Ovary (tissue), 9 donors: ENCODE results near the gene CLBA1. TPM values are rescaled to one million over a fixed set of nuclear protein-coding genes. Genes with fewer than 3 reads are reported as not detected.
A peak's percentile ranks its signal among the peaks of the same experiment; 100 is the strongest.
"Not testable (repeated sequence)": the region's sequence is repeated elsewhere in the genome, so short reads cannot be mapped to it uniquely, and the experiment has no call there.

Experiments
- DNase-seq, 5 donors: peaks; one replicate each; pipeline ENCODE4 v3.0.0-alpha.2; 2019 to 2020
- H3K27ac ChIP-seq, 2 donors: fragments of 200-600 bp; one replicate each; pipeline versions ENCODE4 v1.5.1 to v1.8.0; 2019 to 2022
- H3K27me3 ChIP-seq: fragments of 200-600 bp; one replicate; pipeline ENCODE4 v1.8.0; 2022
- H3K36me3 ChIP-seq: fragments of 200-600 bp; sonication (generic); one replicate; pipeline ENCODE4 v1.5.1; 2019
- H3K4me1 ChIP-seq: one replicate; pipeline ENCODE4 v1.8.1; 2013; ENCODE audit warnings: mild to moderate bottlenecking, moderate library complexity; ENCODE audit not compliant: insufficient read depth
- H3K4me3 ChIP-seq: fragments of 200-600 bp; sonication (generic); one replicate; pipeline ENCODE4 v1.5.1; 2017
- H3K9me3 ChIP-seq, 2 donors: fragments of 200-600 bp in 1 of 2; sonication (generic) in 1 of 2; one replicate each; pipeline versions ENCODE4 v1.5.1 to v1.8.1; 2013 to 2019; ENCODE audit warnings: mild to moderate bottlenecking in 1 of 2, moderate library complexity in 1 of 2
- CTCF ChIP-seq, 3 donors: fragments of 450-650 bp in 2 of 3; fragments of 200-600 bp in 1 of 3; IDR thresholded peaks; one replicate each; pipeline versions ENCODE4 v1.5.1 to v1.8.0; 2016 to 2022; ENCODE audit warnings: antibody characterized with exemption in 3 of 3, mild to moderate bottlenecking in 1 of 3
- EP300 ChIP-seq: sonication (generic); formaldehyde crosslinking; IDR thresholded peaks from one replicate; pipeline ENCODE4 v1.6.1; 2017; ENCODE audit warnings: antibody characterized with exemption
- POLR2A ChIP-seq: fragments of 450-650 bp; IDR thresholded peaks from one replicate; pipeline ENCODE4 v1.6.1; 2017; ENCODE audit warnings: antibody characterized with exemption, mild to moderate bottlenecking, moderate library complexity
- WGBS, 3 donors: extraction: QIAGEN DNeasy Blood & Tissue Kit in 1 of 3; methylation state at CpG; one replicate each; pipeline versions ENCODE4 v1.1.5 to v1.1.7; 2013 to 2017; 5-methylcytosine and 5-hydroxymethylcytosine counted together
- intact Hi-C, 4 donors: fragments of 100-400 bp; cut with DNase I; formaldehyde crosslinking; loops; one replicate each; pipeline versions ENCODE4 v1.11.0 to v1.15.1; 2022 to 2023
- polyA plus RNA-seq, 2 donors: library from polyadenylated mRNA; stranded (reverse); fragments of 200-250 nt in 1 of 2; fragments of 350-450 nt in 1 of 2; fragmentation: Illumina TruSeq in 1 of 2; extraction: RNeasy Lipid Tissue Mini Kit (QIAGEN cat#74804) in 1 of 2; gene quantifications; one replicate each; pipeline ENCODE4 v1.2.3, GENCODE V29; 2013 to 2014
- total RNA-seq, 7 donors: library from RNA; depleted of rRNA in 2 of 7; stranded (reverse); fragments of >200 nt in 2 of 7; fragmentation: NEBNext Ultra II Directional in 3 of 7; extraction: Animal tissue kit (Norgen Biotek cat#: 25700) in 3 of 7; gene quantifications; one replicate each; pipeline versions ENCODE4 v1.1.0 to v1.2.4, GENCODE V29; 2016 to 2023
- donor health status: DM: no; HTN: no; CAD: no; lungs with moderate emphysema.
- donor health status: DM: no; HTN: no; CAD: no.
- donor health status: Bipolar disorder and iron deficiency.
- donor health status: DM: yes; HTN: yes; CAD: no.
- donor health status: DM: no; HTN: no; CAD: no.
- donor health status: DM: yes; HTN: yes; CAD: no.

CLBA1 gene
- total and polyA plus RNA-seq, 9 donors: 3.5 to 15.7 (median 6.7) TPM

DNA sequence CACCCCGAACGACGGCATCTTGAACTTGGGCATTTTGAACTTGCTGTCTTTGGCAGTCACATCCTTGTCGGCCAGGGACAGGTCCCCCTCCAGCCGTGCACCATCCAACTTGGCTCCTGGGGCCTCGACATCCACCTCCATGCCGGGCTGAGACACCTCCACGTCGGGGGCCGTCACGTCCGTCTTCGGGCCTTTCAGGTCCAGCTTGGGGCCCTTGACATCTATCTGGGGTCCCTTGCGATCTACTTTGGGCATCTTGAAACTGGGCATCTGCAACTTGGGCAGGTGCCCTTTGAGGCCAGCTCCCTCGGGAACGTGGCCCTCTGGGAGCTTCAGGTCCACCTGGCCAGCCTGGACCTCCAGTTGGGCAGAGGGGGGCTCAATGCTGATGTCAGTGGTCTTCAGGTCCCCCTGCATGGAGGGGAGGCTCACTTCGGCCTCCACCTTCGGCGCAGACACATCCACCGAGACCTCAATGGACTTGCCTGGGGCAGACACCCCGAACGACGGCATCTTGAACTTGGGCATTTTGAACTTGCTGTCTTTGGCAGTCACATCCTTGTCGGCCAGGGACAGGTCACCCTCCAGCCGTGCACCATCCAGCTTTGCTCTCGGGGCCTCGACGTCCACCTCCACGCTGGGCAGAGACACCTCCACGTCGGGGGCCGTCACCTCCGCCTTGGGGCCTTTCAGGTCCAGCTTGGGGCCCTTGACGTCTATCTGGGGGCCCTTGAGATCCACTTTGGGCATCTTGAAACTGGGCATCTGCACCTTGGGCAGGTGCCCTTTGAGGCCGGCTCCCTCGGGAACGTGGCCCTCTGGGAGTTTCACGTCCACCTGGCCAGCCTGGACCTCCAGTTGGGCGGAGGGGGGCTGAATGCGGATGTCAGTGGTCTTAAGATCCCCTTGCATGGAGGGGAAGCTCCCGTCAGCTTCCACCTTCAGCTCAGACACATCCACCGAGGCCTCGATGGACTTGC is 39.3 kb upstream of the CLBA1 start:
- peak in 2 of 5 donors; percentile 7 to 19 for DNase-seq
- 86 to 92% (median 91%) methylated on average over 40 to 43 of the region's 43 CpGs for WGBS, 3 donors
- H3K4me1 ChIP-seq, H3K4me3 ChIP-seq, H3K36me3 ChIP-seq, H3K27ac ChIP-seq, intact Hi-C loops, H3K27me3 ChIP-seq, H3K9me3 ChIP-seq: not testable (repeated sequence)

DNA sequence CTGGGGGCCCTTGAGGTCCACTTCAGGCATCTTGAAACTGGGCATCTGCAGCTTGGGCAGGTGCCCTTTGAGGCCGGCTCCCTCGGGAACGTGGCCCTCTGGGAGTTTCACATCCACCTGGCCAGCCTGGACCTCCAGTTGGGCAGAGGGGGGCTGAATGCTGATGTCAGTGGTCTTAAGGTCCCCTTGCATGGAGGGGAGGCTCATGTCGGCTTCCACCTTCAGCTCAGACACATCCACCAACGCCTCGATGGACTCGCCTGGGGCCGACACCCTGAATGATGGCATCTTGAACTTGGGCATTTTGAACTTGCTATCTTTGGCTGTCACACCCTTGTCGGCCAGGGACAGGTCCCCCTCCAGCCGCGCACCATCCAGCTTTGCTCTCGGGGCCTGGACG is 38.4 kb upstream of the CLBA1 start:
- H3K27ac ChIP-seq, H3K4me3 ChIP-seq, H3K9me3 ChIP-seq, H3K4me1 ChIP-seq, intact Hi-C loops, H3K27me3 ChIP-seq, H3K36me3 ChIP-seq: not testable (repeated sequence)
- WGBS, 3 donors: 93 to 95% (median 94%) methylated on average over 13 of the region's 13 CpGs
- peak in 1 of 5 donors; percentile 3 for DNase-seq

- 92% methylated on average over 35 of the region's 35 CpGs for WGBS, 3 donors
Observed at GRCh38 chr14:104947881-104948735, 37.5 kb upstream of the CLBA1 start.

GRCh38 chr14:104948736-104949031 is 36.9 kb upstream of the CLBA1 start:
- peak in 1 of 5 donors; percentile 5 for DNase-seq
- Histone ChIP-seq H3K27me3 (no peaks in the 10 kb centered on the region), H3K9me3 (no peaks in the 10 kb centered on the region), H3K36me3 (no peaks in the 10 kb centered on the region), H3K27ac (no peak overlapping the region), H3K4me3 (no peak overlapping the region), H3K4me1 (no peaks in the 10 kb centered on the region)
- intact Hi-C loops: no loop called here
- no peak for TF ChIP-seq CTCF (IDR thresholded peaks at IDR 0.05)
- no peak for TF ChIP-seq EP300
- no peak for TF ChIP-seq POLR2A
- WGBS, 3 donors: 93 to 98% (median 93%) methylated on average over 7 to 11 of the region's 11 CpGs

More at GRCh38 chr14:104947881-104948735, 37.5 kb upstream of the CLBA1 start:
- H3K9me3 ChIP-seq, H3K36me3 ChIP-seq, H3K4me3 ChIP-seq, intact Hi-C loops, H3K27ac ChIP-seq, H3K4me1 ChIP-seq, H3K27me3 ChIP-seq: not testable (repeated sequence)
- DNase-seq: peak in 1 of 5 donors; percentile 14

- H3K9me3 ChIP-seq, H3K4me1 ChIP-seq, H3K36me3 ChIP-seq, H3K27me3 ChIP-seq, intact Hi-C loops, H3K27ac ChIP-seq, H3K4me3 ChIP-seq: not testable (repeated sequence)
- WGBS, 3 donors: 90 to 93% (median 92%) methylated on average over 24 of the region's 24 CpGs
- DNase-seq: peak in 1 of 5 donors; percentile 13
Observed at GRCh38 chr14:104949406-104949955, 36.1 kb upstream of the CLBA1 start.

DNA sequence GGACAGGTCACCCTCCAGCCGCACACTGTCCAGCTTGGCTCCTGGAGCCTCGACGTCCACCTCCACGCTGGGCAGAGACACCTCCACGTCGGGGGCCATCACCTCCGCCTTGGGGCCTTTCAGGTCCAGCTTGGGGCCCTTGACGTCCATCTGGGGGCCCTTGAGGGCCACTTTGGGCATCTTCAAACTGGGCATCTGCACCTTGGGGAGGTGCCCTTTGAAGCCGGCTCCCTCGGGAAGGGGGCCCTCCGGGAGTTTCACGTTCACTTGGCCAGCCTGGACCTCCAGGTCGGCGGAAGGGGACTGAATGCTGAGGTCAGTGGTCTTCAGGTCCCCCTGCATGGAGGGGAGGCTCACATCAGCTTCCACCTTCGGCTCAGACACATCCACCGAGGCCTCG is 35.6 kb upstream of the CLBA1 start:
- DNase-seq: peak in 1 of 5 donors; percentile 9
- Histone ChIP-seq H3K9me3 (no peaks in the 10 kb centered on the region), H3K27ac (no peak overlapping the region), H3K4me3 (no peak overlapping the region), H3K36me3 (no peaks in the 10 kb centered on the region), H3K27me3 (no peaks in the 10 kb centered on the region), H3K4me1 (no peaks in the 10 kb centered on the region)
- 87 to 95% (median 88%) methylated on average over 17 of the region's 17 CpGs for WGBS, 3 donors
- intact Hi-C loops: no loop called here
- TF ChIP-seq EP300 (no peak), POLR2A (no peak), CTCF (IDR thresholded peaks at IDR 0.05) (no peak)

GRCh38 chr14:104950701-104951100 is 34.9 kb upstream of the CLBA1 start:
- WGBS, 3 donors: 89 to 94% (median 91%) methylated on average over 15 of the region's 15 CpGs
- H3K36me3 ChIP-seq, H3K27me3 ChIP-seq, intact Hi-C loops, H3K9me3 ChIP-seq, H3K4me1 ChIP-seq, H3K27ac ChIP-seq, H3K4me3 ChIP-seq: not testable (repeated sequence)
- DNase-seq: peak in 1 of 5 donors; percentile 9

DNA sequence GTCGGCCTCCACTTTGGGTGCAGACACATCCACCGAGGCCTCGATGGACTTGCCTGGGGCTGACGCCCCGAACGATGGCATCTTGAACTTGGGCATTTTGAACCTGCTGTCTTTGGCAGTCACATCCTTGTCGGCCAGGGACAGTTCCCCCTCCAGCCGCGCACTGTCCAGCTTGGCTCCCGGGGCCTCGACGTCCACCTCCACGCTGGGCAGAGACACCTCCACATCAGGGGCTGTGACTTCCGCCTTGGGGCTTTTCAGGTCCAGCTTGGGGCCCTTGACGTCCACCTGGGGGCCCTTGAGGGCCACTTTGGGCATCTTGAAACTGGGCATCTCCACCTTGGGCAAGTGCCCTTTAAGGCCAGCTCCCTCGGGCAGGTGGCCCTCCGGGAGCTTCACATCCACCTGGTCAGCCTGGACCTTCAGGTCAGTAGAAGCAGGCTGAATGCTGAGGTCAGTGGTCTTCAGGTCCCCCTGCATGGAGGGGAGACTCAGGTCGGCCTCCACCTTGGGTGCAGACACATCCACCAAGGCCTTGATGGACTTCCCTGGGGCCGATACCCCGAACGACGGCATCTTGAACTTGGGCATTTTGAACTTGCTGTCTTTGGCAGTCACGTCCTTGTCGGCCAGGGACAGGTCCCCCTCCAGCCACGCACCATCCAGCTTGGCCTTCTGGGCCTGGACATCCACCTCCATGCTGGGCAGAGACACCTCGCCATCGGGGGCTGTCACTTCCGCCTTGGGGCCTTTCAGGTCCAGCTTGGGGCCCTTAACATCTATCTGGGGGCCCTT is 33.5 kb upstream of the CLBA1 start:
- H3K4me3 ChIP-seq, H3K27ac ChIP-seq, H3K9me3 ChIP-seq, H3K27me3 ChIP-seq, H3K36me3 ChIP-seq, H3K4me1 ChIP-seq, intact Hi-C loops: not testable (repeated sequence)
- 84 to 88% (median 86%) methylated on average over 28 of the region's 28 CpGs for WGBS, 3 donors
- peak in 2 of 5 donors; percentile 7 to 28 for DNase-seq
